ENCODE measurements around the gene MRPL17.
"Not testable (repeated sequence)": the region's sequence is repeated elsewhere in the genome, so short reads cannot be mapped to it uniquely, and the experiment has no call there.

The MRPL17 gene

GRCh38 chr11:6692128-6692527, 9.0 kb upstream of the MRPL17 start:
- no peak overlapping the region for H3K27ac ChIP-seq
- TF ChIP-seq CTCF (conservative IDR thresholded peaks at IDR 0.05): no peak

- not testable (repeated sequence) for H3K27ac ChIP-seq
Observed at GRCh38 chr11:6690431-6691132, 7.4 kb upstream of the MRPL17 start.

GRCh38 chr11:6687876-6688275, 4.7 kb upstream of the MRPL17 start:
- no peak overlapping the region for H3K27ac ChIP-seq
- TF ChIP-seq CTCF (conservative IDR thresholded peaks at IDR 0.05): no peak

- TF ChIP-seq CTCF (conservative IDR thresholded peaks at IDR 0.05): no peak
Observed at GRCh38 chr11:6686006-6686405, 2.9 kb upstream of the MRPL17 start.

GRCh38 chr11:6684068-6684467, 928 bp upstream of the MRPL17 start:
- H3K27ac ChIP-seq: peak overlapping the region; percentile 88

More at GRCh38 chr11:6686006-6686405, 2.9 kb upstream of the MRPL17 start:
- no peak overlapping the region for H3K27ac ChIP-seq

GRCh38 chr11:6682591-6682935, 577 bp downstream of the MRPL17 start:
- TF ChIP-seq CTCF (conservative IDR thresholded peaks at IDR 0.05): no peak
- H3K27ac ChIP-seq: peak overlapping the region; percentile 88

GRCh38 chr11:6681949-6682348, 1.2 kb downstream of the MRPL17 start:
- peak overlapping the region; percentile 88; the same call in 1 of the 2 replicates for H3K27ac ChIP-seq
- no peak for TF ChIP-seq CTCF (conservative IDR thresholded peaks at IDR 0.05)

- no peak overlapping the region; the same call in 1 of the 2 replicates for H3K27ac ChIP-seq
- no peak for TF ChIP-seq CTCF (conservative IDR thresholded peaks at IDR 0.05)
Observed at GRCh38 chr11:6681505-6681904, 1.6 kb downstream of the MRPL17 start.

- TF ChIP-seq CTCF (conservative IDR thresholded peaks at IDR 0.05): no peak
- peak overlapping the region; percentile 65 for H3K27ac ChIP-seq
Observed at GRCh38 chr11:6677018-6677417, 6.1 kb downstream of the MRPL17 start.
